GM10248 (cell line): ENCODE data around the gene CYTIP.

ENCODE experiments used
- CTCF ChIA-PET: fragments of 300-600 bp; sonication (Branson Sonifier 250); formaldehyde crosslinking; extraction: SDS; loops from one replicate; lab custom pipeline; 2021; ENCODE audit warnings: antibody characterized with exemption; lab: Yijun Ruan, JAX
- POLR2A ChIA-PET: fragments of 350-650 bp; sonication (Branson Sonifier 250); formaldehyde crosslinking; extraction: SDS; loops from one replicate; lab custom pipeline; 2020; ENCODE audit warnings: antibody characterized with exemption; lab: Yijun Ruan, JAX
- DNase-seq: peaks from one replicate; pipeline ENCODE4 v3.0.0; 2012; ENCODE audit errors: extremely low spot score
- TF ChIP-seq, protein P1 (sequence below): IDR thresholded peaks from 2 replicates; pipeline ENCODE4 v1.5.1; 2012; ENCODE audit warnings: mild to moderate bottlenecking, low read depth; ENCODE audit errors: extremely low read depth, missing control alignments, control extremely low read depth

CYTIP gene

GRCh38 chr2:157433394-157433793 is 10.5 kb downstream of the CYTIP start:
- CTCF ChIA-PET, result interaction anchor here (1.0 to 8.2 kb wide), 8 partner anchors 8 to 107 kb away, joined by 3 to 49 read pairs (median 6); partner anchors contain the start of gene ERMN
- POLR2A ChIA-PET, result interaction anchor here (1.5 kb wide), 1 partner anchor 28 kb away, joined by 3 read pairs; no protein-coding TSS in a partner anchor
- TF ChIP-seq, protein P1, sequence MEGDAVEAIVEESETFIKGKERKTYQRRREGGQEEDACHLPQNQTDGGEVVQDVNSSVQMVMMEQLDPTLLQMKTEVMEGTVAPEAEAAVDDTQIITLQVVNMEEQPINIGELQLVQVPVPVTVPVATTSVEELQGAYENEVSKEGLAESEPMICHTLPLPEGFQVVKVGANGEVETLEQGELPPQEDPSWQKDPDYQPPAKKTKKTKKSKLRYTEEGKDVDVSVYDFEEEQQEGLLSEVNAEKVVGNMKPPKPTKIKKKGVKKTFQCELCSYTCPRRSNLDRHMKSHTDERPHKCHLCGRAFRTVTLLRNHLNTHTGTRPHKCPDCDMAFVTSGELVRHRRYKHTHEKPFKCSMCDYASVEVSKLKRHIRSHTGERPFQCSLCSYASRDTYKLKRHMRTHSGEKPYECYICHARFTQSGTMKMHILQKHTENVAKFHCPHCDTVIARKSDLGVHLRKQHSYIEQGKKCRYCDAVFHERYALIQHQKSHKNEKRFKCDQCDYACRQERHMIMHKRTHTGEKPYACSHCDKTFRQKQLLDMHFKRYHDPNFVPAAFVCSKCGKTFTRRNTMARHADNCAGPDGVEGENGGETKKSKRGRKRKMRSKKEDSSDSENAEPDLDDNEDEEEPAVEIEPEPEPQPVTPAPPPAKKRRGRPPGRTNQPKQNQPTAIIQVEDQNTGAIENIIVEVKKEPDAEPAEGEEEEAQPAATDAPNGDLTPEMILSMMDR, result no peak
- DNase-seq, result no peak

DNA sequence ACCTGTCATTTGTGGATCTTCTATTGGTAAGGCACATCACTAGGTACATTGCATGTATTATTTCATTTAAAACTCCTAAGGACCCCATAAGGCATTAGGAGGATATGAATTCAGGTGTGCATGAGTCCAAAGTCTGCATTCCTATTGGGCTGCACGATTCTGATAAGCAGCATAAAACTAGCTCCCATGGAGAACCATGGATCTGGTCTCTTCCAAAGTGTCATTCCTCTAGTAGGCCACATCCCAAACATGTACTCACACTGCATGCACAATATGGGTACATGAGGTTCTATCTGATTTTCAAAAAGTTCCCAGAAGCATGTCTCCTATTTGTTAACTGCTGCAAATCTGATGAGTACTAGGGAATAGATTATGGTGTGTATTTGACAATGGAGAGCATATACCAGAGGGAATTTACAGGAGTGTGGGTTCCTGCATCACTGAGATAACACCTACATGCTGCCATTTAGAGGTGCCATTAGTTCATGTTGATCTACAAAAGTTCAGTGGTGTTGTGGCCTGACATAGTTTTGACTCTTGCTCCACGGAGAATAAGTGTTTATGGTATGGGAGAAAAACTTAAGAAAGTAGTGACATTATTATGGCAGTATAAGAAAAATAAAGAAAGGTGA is 11.3 kb downstream of the CYTIP start:
- ChIA-PET POLR2A (no interaction called here), CTCF (interaction anchor here (1.0 to 1.7 kb wide), 7 partner anchors 9 to 130 kb away, joined by 3 to 4 read pairs (median 4); no protein-coding TSS in a partner anchor)
- DNase-seq, result no peak
- TF ChIP-seq, protein P1, result no peak

DNA sequence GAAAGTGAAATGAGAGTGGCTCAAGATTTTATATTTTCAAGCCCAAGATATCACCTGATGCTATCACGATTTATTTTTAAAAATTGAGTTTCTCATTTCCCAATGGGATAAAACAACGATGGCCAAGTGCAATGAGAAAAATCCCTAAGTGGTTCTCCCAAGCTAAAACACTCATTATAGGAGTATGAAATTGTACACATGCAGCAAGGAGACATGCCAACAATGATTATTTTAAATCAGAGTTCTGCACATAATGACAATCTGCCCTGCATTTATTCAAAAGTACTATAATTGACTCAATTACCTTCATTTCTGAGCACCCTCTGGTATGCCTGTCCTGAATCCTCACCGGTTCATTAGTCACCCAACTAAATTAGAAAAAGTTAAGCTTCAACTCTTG is 12.7 kb downstream of the CYTIP start:
- no peak for DNase-seq
- ChIA-PET POLR2A (interaction anchor here (0.9 kb wide), 1 partner anchor 10 kb away, joined by 4 read pairs; no protein-coding TSS in a partner anchor), CTCF (interaction anchor here (1.3 to 1.7 kb wide), 3 partner anchors 17 to 129 kb away, joined by 3 to 4 read pairs (median 4); no protein-coding TSS in a partner anchor)
- TF ChIP-seq, protein P1, result no peak

GRCh38 chr2:157428500-157429175 is 15.3 kb downstream of the CYTIP start:
- POLR2A ChIA-PET, result interaction anchor here (1.6 kb wide), 1 partner anchor 10 kb away, joined by 7 read pairs; no protein-coding TSS in a partner anchor
- DNase-seq, result no peak
- TF ChIP-seq, protein P1, result no peak
- CTCF ChIA-PET, result interaction anchor here (1.3 to 2.5 kb wide), 3 partner anchors 10 to 101 kb away, joined by 3 to 7 read pairs (median 3); no protein-coding TSS in a partner anchor

GRCh38 chr2:157427922-157428303 is 16.0 kb downstream of the CYTIP start:
- no peak for DNase-seq
- TF ChIP-seq, protein P1, result no peak
- CTCF ChIA-PET, result interaction anchor here (0.9 to 2.5 kb wide), 4 partner anchors 9 to 102 kb away, joined by 3 to 7 read pairs (median 3); partner anchors contain the start of gene ERMN
- POLR2A ChIA-PET, result interaction anchor here (1.6 kb wide), 1 partner anchor 11 kb away, joined by 7 read pairs; no protein-coding TSS in a partner anchor
